Measurements from ENCODE around the gene NEU1. TPM values are rescaled to one million over a fixed set of nuclear protein-coding genes. Genes with fewer than 3 reads are reported as not detected.
"Not testable (repeated sequence)": the region's sequence is repeated elsewhere in the genome, so short reads cannot be mapped to it uniquely, and the experiment has no call there.

The NEU1 gene
- total and polyA plus RNA-seq, 10 donors: 14.0 to 60.7 (median 37.8) TPM

DNA sequence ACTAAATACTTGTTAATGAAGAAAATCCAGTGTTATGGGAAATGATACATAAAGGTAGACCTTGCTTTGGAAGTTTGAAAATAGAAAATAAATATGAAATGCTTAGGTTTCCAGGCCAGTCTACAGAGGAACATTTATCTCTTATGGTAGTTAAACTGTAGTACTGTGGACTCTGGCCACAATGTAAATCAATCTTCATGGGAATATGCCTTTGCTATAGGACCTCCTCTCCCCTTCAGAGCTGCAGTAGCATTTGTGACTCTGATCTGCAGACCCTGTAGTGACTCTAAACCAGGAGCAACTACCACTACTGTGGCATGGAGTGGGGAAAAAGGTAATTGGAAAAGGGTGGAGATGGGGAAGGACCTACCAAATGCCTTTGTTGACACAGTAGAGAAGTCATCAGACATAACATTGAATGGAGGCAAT is 42.7 kb downstream of the NEU1 start:
- TF ChIP-seq POLR2A (IDR thresholded peaks at IDR 0.05): no peak
- Histone ChIP-seq H3K4me1 (peaks cover 35 to 72% (median 58%) of the 10 kb centered on the region in 6 donors), H3K27ac (peak overlapping the region in 7 of 8 donors; percentile 28 to 95 (median 86)), H3K27me3 (replicated peaks in 1 of 7) (no peaks in the 10 kb centered on the region), H3K36me3 (peaks cover 0 to 5% (median 0%) of the 10 kb centered on the region in 6 donors), H3K9me3 (no peaks in the 10 kb centered on the region), H3K4me3 (peak overlapping the region in 1 of 8 donors; percentile 31)
- intact Hi-C loops (cut with DNase I; ENCODE audit: low total_unique reads): loop anchor here (10.0 kb wide), 1 partner anchor 85 kb away; the partner anchor contains the start of gene CLIC1
- no peak for DNase-seq

DNA sequence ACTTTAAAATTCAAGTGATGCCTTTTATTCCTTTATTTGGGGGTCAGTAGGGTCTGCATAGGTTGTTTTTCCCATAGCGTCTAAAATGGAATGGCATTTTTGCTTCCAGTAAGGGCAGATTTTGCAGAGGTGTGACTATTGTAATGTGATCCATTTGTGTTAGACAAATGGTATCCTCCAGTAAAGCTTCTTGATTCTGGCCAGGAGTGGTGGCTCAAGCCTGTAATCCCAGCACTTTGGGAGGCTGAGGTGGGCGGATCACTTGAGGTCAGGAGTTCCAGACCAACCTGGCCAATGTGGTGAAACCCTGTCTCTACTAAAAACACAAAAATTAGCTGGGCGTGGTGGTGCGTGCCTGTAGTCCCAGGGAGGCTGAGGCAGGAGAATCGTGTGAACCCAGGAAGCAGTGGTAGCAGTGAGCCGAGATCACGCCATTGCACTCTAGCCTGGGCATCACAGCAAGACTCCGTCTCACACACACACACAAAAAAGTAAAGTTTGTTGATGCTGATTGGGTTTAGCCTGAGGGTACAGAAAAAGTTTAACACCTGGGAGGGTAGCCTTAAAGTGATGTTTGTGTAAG is 44.6 kb downstream of the NEU1 start:
- intact Hi-C loops (cut with DNase I; ENCODE audit: low total_unique reads); H3K9me3 ChIP-seq; H3K36me3 ChIP-seq; H3K27me3 ChIP-seq (replicated peaks in 1 of 7); DNase-seq: not testable (repeated sequence)
- H3K27ac ChIP-seq: peak overlapping the region; percentile 78 to 95 (median 87)
- peaks cover 41 to 71% (median 61%) of the 10 kb centered on the region in 6 donors for H3K4me1 ChIP-seq
- H3K4me3 ChIP-seq: peak overlapping the region; percentile 29 to 76 (median 48)
- whole genome bisulfite sequencing, 5 donors: 27 to 57% (median 33%) methylated on average over 8 of the region's 8 CpGs

DNA sequence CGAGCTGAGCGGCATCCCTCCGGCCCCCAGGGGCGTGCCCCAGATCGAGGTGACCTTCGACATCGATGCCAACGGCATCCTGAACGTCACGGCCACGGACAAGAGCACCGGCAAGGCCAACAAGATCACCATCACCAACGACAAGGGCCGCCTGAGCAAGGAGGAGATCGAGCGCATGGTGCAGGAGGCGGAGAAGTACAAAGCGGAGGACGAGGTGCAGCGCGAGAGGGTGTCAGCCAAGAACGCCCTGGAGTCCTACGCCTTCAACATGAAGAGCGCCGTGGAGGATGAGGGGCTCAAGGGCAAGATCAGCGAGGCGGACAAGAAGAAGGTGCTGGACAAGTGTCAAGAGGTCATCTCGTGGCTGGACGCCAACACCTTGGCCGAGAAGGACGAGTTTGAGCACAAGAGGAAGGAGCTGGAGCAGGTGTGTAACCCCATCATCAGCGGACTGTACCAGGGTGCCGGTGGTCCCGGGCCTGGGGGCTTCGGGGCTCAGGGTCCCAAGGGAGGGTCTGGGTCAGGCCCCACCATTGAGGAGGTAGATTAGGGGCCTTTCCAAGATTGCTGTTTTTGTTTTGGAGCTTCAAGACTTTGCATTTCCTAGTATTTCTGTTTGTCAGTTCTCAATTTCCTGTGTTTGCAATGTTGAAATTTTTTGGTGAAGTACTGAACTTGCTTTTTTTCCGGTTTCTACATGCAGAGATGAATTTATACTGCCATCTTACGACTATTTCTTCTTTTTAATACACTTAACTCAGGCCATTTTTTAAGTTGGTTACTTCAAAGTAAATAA is 45.3 kb downstream of the NEU1 start:
- H3K27me3 ChIP-seq (replicated peaks in 1 of 7); intact Hi-C loops (cut with DNase I; ENCODE audit: low total_unique reads); H3K9me3 ChIP-seq; H3K36me3 ChIP-seq: not testable (repeated sequence)
- 8 to 25% (median 13%) methylated on average over 10 to 15 of the region's 37 CpGs for WGBS, 5 donors
- peak overlapping the region; percentile 29 to 76 (median 48) for H3K4me3 ChIP-seq
- peak in 2 of 3 donors; percentile 21 to 62 for TF ChIP-seq POLR2AphosphoS5 (IDR thresholded peaks at IDR 0.05)
- TF ChIP-seq, protein P1, sequence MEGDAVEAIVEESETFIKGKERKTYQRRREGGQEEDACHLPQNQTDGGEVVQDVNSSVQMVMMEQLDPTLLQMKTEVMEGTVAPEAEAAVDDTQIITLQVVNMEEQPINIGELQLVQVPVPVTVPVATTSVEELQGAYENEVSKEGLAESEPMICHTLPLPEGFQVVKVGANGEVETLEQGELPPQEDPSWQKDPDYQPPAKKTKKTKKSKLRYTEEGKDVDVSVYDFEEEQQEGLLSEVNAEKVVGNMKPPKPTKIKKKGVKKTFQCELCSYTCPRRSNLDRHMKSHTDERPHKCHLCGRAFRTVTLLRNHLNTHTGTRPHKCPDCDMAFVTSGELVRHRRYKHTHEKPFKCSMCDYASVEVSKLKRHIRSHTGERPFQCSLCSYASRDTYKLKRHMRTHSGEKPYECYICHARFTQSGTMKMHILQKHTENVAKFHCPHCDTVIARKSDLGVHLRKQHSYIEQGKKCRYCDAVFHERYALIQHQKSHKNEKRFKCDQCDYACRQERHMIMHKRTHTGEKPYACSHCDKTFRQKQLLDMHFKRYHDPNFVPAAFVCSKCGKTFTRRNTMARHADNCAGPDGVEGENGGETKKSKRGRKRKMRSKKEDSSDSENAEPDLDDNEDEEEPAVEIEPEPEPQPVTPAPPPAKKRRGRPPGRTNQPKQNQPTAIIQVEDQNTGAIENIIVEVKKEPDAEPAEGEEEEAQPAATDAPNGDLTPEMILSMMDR (IDR thresholded peaks at IDR 0.05 in 8 of 11, conservative IDR thresholded peaks at IDR 0.05 in 3 of 11): peak in 2 of 11 experiments; percentile 27 to 38
- H3K4me1 ChIP-seq: peaks cover 34 to 71% (median 59%) of the 10 kb centered on the region in 6 donors
- peak overlapping the region; percentile 78 to 95 (median 87) for H3K27ac ChIP-seq
- peak; percentile 85 for DNase-seq

DNA sequence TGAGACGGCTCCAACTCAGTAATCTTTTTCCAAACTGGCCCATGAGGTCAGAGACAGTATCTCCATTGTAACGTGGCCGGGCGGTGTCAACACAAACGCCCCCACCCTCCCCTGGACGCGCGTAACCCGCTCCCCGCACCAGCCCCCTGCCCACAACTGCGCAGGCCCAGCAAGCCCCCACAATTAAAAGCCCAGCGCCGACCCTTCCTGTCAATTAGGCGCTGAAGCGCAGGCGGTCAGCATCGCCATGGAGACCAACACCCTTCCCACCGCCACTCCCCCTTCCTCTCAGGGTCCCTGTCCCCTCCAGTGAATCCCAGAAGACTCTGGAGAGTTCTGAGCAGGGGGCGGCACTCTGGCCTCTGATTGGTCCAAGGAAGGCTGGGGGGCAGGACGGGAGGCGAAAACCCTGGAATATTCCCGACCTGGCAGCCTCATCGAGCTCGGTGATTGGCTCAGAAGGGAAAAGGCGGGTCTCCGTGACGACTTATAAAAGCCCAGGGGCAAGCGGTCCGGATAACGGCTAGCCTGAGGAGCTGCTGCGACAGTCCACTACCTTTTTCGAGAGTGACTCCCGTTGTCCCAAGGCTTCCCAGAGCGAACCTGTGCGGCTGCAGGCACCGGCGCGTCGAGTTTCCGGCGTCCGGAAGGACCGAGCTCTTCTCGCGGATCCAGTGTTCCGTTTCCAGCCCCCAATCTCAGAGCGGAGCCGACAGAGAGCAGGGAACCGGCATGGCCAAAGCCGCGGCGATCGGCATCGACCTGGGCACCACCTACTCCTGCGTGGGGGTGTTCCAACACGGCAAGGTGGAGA is 47.4 kb downstream of the NEU1 start, which contains the start of the genes HSPA1A and HSPA1L:
Gene HSPA1A, plus strand, starts transcription at position 519 of the 814 bp plus-strand sequence. Its CDS starts 214 bp downstream, at position 733.
Gene HSPA1L, minus strand, starts transcription at position 259 of the 814 bp plus-strand sequence. CDS start 3,311 bp downstream, outside the sequence.
- H3K9me3 ChIP-seq: no peaks in the 10 kb centered on the region
- TF ChIP-seq POLR2A (IDR thresholded peaks at IDR 0.05) (peak; percentile 96 to 99 (median 96)), POLR2AphosphoS5 (IDR thresholded peaks at IDR 0.05) (peak; percentile 96 to 100 (median 100))
- TF ChIP-seq, protein P1 (IDR thresholded peaks at IDR 0.05 in 8 of 11, conservative IDR thresholded peaks at IDR 0.05 in 3 of 11): no peak
- 0 to 3% (median 1%) methylated on average over 40 to 56 of the region's 56 CpGs for WGBS, 5 donors
- peak within 1 kb of the TSS; percentile 94 to 98 (median 96) for H3K27ac ChIP-seq
- H3K4me1 ChIP-seq: peaks cover 25 to 60% (median 46%) of the 10 kb centered on the region in 6 donors
- intact Hi-C loops (cut with DNase I; ENCODE audit: low total_unique reads): no loop called here
- H3K36me3 ChIP-seq: peaks cover 0 to 18% (median 2%) of the 10 kb centered on the region in 6 donors
- H3K27me3 ChIP-seq (replicated peaks in 1 of 7): no peaks in the 10 kb centered on the region
- peak within 1 kb of the TSS; percentile 43 to 87 (median 63) for H3K4me3 ChIP-seq
- peak; percentile 94 for DNase-seq

All from spleen (tissue), 11 donors.